Mucosa of rectum (tissue), 2 donors: Measurements from ENCODE around the gene ATP10A.

Experiments used
- H3K27ac ChIP-seq, 2 donors: one replicate each; pipeline ENCODE4 v1.7.0; 2013; ENCODE audit warnings: inconsistent platforms in 2 of 2, low read depth in 2 of 2, low read length in 2 of 2
- H3K27me3 ChIP-seq, 2 donors: one replicate each; pipeline ENCODE4 v1.7.0; 2013; ENCODE audit warnings: low read length in 2 of 2; ENCODE audit not compliant: control insufficient read depth in 2 of 2, insufficient read depth in 2 of 2
- H3K36me3 ChIP-seq, 2 donors: one replicate each; pipeline ENCODE4 v1.7.0; 2013; ENCODE audit warnings: low read length in 2 of 2; ENCODE audit not compliant: control insufficient read depth in 2 of 2, insufficient read depth in 2 of 2
- H3K4me1 ChIP-seq, 2 donors: one replicate each; pipeline ENCODE4 v1.7.0; 2013; ENCODE audit warnings: low read length in 2 of 2, mild to moderate bottlenecking in 1 of 2; ENCODE audit not compliant: control insufficient read depth in 2 of 2, insufficient read depth in 2 of 2
- H3K4me3 ChIP-seq, 2 donors: one replicate each; pipeline ENCODE4 v1.7.0; 2013; ENCODE audit warnings: low read length in 2 of 2
- H3K9ac ChIP-seq, 2 donors: one replicate each; pipeline ENCODE4 v1.7.0; 2013; ENCODE audit warnings: low read length in 2 of 2, low read depth in 1 of 2, mild to moderate bottlenecking in 1 of 2
- H3K9me3 ChIP-seq, 2 donors: one replicate each; pipeline ENCODE4 v1.7.0; 2013; ENCODE audit warnings: low read length in 2 of 2; ENCODE audit not compliant: control insufficient read depth in 2 of 2
- donor health status: healthy.
- donor health status: Normal muscosa, but diverticular disease.

ATP10A gene

DNA sequence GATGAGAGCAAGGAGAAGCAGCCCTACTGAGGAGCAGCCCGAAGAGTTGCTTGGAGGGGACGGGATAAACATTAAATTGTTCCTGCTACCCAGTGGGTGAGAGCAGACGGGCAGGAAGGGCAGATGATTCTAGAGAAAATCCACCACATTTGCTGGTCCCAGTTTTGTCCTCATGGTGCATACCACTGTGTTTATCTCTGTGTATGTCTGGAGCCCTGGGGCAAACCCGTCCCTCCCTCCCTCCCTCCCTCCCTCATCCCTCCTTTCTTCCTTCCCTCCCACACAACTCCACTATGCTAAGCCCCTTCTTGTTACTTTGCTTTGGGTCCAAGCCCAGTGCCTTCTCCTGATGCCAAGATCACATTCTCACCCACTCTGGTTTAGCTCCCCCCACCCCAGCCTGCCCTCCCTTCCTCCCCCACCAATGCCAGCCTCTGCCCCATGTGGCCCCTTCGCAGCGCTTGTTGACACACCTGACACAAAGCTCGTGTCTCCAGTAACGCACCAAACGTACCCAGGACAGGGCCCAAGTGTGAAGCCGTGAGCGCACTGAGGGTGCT, 194.8 kb downstream of the ATP10A start:
- no peak overlapping the region for H3K4me3 ChIP-seq
- H3K36me3 ChIP-seq: no peaks in the 10 kb centered on the region
- no peaks in the 10 kb centered on the region for H3K4me1 ChIP-seq
- no peak overlapping the region for H3K9ac ChIP-seq
- H3K9me3 ChIP-seq: no peaks in the 10 kb centered on the region
- no peaks in the 10 kb centered on the region for H3K27me3 ChIP-seq
- H3K27ac ChIP-seq: no peak overlapping the region

DNA sequence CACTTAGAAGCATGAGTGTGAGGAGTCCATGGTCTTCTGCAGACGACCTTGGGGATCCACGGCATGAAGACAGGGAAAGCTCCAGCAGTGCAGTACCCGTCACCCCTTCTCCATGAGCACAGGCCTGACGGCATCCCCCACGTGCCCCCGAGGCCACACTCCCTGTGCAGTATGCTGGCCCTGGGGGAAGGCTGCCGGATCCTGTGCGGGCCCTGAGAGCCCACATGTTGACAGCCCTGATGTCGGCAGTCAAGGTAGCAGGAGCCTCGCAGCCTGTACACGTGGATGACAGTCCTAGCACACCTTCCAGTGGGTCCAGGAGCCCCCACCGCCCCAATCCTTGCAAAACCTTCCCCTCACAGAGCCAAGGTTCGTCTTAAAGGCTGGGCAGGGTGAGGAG, 195.3 kb downstream of the ATP10A start:
- Histone ChIP-seq H3K27me3 (no peaks in the 10 kb centered on the region), H3K4me1 (no peaks in the 10 kb centered on the region), H3K4me3 (no peak overlapping the region), H3K27ac (no peak overlapping the region), H3K9ac (no peak overlapping the region), H3K9me3 (no peaks in the 10 kb centered on the region), H3K36me3 (no peaks in the 10 kb centered on the region)

DNA sequence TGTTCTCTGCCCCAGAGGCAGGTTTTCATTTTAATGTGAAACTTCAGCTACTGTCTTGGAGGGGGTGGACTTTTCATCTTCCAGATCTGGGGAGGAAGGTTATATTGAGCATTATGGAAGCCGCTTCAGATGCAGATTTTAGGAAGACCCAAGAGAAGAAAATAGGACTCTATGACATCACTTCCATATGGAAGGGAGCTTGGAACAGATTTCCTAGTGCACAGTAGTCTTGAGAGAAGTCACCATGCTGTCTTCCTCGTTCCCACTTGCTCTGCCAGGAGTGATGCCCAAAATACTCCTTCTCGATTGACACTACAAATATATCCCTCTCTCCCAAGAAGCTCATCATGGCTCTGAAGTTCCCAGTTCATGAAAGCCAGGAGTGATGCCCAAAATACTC, 197.2 kb downstream of the ATP10A start:
- Histone ChIP-seq H3K36me3 (no peaks in the 10 kb centered on the region), H3K27me3 (no peaks in the 10 kb centered on the region), H3K27ac (no peak overlapping the region), H3K9me3 (no peaks in the 10 kb centered on the region), H3K9ac (no peak overlapping the region), H3K4me3 (no peak overlapping the region), H3K4me1 (no peaks in the 10 kb centered on the region)

DNA sequence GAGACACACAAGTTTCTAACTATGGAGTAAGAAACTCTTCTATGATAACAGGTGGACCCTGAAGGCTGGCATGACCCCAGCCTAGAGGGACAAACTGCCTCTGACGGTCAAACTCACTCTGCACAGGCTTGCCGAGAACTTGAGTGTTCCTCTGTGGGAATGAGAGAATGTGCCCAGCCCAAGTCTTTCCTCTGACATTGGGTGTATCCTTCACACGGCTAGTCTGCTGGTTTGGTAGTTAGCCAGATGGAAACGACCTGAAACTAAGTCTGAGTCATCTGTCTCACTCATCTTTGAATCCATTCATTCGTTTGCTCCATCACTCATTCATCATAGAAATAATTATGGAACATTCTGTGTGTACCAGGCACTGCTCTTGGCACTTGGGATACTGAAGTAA, 198.4 kb downstream of the ATP10A start:
- H3K4me1 ChIP-seq: no peaks in the 10 kb centered on the region
- no peak overlapping the region for H3K4me3 ChIP-seq
- no peaks in the 10 kb centered on the region for H3K36me3 ChIP-seq
- H3K27ac ChIP-seq: no peak overlapping the region
- H3K9ac ChIP-seq: no peak overlapping the region
- H3K9me3 ChIP-seq: no peaks in the 10 kb centered on the region
- H3K27me3 ChIP-seq: no peaks in the 10 kb centered on the region

DNA sequence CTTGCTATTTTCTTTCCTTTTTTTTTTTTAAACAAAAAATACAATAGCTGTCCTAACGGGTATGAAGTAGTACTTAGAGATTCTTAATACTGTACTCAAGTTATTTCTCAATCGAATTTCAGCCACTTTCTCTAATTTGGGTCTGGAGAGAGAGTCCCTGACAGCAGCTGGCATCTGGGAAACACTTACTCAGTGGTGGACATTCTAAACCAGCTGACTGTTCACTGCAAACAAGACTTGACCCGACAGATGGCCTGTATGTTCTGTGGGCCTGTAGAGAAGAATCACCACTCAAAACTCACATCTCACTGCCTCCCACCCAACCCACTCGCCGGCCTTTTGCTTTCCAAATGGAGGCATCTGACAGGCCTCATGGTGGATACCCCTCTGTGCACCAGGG, 199.6 kb downstream of the ATP10A start:
- Histone ChIP-seq H3K27me3 (no peaks in the 10 kb centered on the region), H3K36me3 (no peaks in the 10 kb centered on the region), H3K9me3 (no peaks in the 10 kb centered on the region), H3K4me3 (no peak overlapping the region), H3K27ac (no peak overlapping the region), H3K9ac (no peak overlapping the region), H3K4me1 (no peaks in the 10 kb centered on the region)

DNA sequence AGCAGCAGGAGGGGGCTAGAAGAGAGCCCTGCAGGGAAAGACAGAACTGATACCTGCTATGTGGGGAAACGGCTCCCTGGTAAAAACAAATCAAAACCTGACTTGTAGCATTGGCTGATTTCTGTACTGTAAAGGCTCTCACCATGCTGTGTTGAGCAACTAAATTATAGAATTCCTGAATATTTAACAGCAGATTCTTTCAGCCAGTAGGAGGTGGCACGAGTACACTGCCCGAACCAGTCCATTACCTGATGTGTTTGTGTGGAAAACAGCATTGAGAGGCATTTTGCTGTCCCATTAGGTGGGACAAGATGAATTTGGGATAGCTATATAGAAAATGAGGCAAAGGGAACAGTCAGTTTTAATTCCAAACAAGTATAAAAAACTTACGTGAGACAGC, 201.2 kb downstream of the ATP10A start:
- no peak overlapping the region for H3K9ac ChIP-seq
- no peaks in the 10 kb centered on the region for H3K9me3 ChIP-seq
- no peaks in the 10 kb centered on the region for H3K36me3 ChIP-seq
- H3K4me3 ChIP-seq: no peak overlapping the region
- H3K4me1 ChIP-seq: no peaks in the 10 kb centered on the region
- no peaks in the 10 kb centered on the region for H3K27me3 ChIP-seq
- no peak overlapping the region for H3K27ac ChIP-seq

DNA sequence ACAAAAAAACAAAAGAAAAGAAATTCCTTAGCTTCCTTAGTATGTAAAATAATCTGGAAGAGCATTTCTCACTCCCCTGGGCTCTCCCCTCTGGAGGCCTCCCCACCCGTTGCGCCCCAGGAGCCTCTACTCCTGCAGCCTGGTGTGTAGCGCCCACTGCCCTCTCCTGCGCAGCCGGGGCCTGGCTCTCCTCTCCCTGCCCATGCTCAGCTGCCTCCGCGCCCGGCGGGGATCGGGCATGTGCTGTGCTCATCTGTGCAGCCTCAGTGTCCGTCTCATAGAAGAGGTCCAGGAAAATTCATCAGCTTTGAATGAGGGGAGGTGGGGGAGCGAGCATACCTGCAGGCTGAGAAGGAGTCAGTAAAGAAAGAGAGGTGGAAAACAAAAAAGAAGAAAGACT, 203.9 kb downstream of the ATP10A start:
- no peaks in the 10 kb centered on the region for H3K4me1 ChIP-seq
- peaks cover 0 to 2% of the 10 kb centered on the region in 2 donors for H3K9me3 ChIP-seq
- no peaks in the 10 kb centered on the region for H3K36me3 ChIP-seq
- H3K27ac ChIP-seq: no peak overlapping the region
- H3K4me3 ChIP-seq: no peak overlapping the region
- no peaks in the 10 kb centered on the region for H3K27me3 ChIP-seq
- no peak overlapping the region for H3K9ac ChIP-seq

DNA sequence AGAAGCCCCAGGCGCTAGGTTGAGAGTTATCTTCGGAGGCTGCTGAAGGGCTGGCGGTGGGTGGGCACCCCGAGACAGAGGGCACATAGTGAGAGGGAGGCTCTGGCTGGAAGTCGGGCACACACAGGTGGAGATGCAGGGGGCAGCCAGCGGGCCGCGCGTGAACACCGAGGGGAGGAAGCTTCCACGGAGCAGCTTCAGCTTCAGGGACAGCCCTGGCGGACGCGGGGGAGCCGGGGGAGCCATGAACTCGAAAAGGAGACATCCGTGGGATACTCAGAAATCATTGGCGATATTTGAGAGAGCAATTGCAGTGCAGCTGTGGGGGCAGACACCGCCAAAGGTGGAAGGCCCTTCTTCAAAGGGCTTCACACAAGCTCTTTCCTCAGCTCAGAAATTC, 204.6 kb downstream of the ATP10A start:
- Histone ChIP-seq H3K4me1 (no peaks in the 10 kb centered on the region), H3K9ac (no peak overlapping the region), H3K36me3 (no peaks in the 10 kb centered on the region), H3K27me3 (no peaks in the 10 kb centered on the region), H3K27ac (no peak overlapping the region), H3K4me3 (no peak overlapping the region), H3K9me3 (peaks cover 0 to 2% of the 10 kb centered on the region in 2 donors)

DNA sequence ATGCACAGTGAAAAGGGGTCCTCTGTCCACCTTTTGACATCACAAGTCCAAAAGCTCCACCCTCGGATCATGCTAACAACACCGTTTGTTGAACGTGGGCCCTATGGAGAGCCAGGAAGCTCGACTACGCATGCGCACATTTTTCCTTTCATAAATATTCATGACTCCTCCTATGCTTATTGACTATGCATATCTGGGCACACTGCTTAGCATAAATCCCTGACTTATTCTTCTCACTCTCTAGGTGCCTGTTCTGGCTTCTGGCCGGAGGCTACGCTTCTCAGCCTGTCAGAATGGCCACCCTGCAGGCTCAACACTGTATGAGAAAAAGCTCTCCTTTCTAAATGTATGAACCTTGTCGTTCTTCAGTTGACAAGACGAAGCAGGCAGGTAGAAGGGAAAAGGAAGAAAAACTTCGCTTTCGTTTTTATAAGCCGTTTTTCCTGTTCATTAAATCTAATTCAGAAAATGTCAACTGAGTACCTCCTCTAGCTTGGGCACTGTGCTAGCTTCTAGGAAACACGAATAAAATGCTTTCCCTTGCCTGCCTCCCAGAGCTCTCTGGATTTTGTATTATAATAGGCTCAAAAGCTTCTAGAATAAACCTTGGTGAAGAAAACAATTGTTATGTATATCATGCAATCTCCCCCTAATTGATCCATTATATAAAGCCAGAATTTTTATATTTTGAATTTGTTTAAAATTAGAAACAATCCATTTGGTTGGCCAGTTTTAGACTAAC, 207.7 kb downstream of the ATP10A start:
- no peak overlapping the region for H3K4me3 ChIP-seq
- H3K4me1 ChIP-seq: no peaks in the 10 kb centered on the region
- no peaks in the 10 kb centered on the region for H3K27me3 ChIP-seq
- no peak overlapping the region for H3K27ac ChIP-seq
- H3K9me3 ChIP-seq: peaks cover 0 to 7% of the 10 kb centered on the region in 2 donors
- no peak overlapping the region for H3K9ac ChIP-seq
- no peaks in the 10 kb centered on the region for H3K36me3 ChIP-seq

DNA sequence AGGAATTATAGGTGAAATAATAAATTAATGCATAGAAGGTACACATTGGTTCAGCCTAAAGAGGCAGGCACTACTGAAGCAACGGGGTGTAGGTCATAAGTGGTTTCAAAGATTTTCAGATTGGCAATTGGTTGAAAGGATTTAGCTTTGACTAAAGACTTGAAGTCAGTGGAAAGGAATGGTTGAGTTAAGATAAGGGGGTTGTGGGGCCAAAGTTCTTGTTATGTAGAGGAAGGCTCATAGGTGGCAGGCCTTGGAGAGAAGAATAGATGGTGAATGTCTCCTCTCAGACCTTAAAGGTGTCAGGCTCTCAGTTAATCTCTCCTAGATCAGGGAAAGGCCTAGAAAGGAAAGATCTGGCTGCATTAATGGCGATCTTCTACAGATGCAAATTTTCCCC, 209.8 kb downstream of the ATP10A start:
- Histone ChIP-seq H3K36me3 (no peaks in the 10 kb centered on the region), H3K4me1 (no peaks in the 10 kb centered on the region), H3K27ac (no peak overlapping the region), H3K27me3 (no peaks in the 10 kb centered on the region), H3K9me3 (peaks cover 0 to 7% of the 10 kb centered on the region in 2 donors), H3K4me3 (no peak overlapping the region), H3K9ac (no peak overlapping the region)
